NCI-H510A (cell line): Measurements from ENCODE around the gene CARMIL3.

ENCODE experiments used
- DNase-seq: peaks from one replicate; lab custom pipeline; 2025; lab: John Stamatoyannopoulos, UW

CARMIL3 gene

DNA sequence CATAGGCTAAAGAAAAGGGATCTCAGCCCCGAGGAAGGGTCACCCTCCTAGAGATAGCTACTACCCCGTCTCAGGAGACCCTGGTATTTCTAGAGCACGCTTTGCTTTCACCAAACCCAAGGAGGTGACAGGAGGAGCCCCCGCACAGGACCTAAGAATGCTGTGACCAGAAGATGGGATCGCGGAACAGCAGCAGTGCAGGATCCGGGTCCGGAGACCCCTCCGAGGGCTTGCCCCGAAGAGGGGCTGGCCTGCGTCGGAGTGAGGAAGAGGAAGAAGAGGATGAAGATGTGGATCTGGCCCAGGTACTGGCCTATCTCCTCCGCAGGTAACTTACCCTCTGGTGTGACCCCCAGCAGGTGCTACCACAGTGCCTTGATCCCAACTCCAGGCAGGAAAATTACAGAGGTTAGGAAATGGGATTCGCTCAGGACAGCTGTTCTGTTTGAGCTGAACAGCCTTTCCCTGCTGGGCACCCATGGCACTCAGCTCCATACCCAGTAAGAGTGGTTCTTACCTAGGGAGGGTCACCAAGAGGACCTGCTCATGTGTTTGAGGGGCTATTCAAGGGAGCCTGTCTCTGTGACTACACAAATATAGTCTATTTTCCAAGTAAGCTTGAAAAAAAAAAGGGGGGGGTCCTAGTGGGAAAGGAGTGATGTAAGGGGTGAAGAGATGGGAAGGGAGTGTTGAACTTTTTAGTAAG lies 63.8 kb downstream of the CARMIL3 start:
- DNase-seq = no peak

GRCh38 chr14:24116128-24116814 lies 64.5 kb downstream of the CARMIL3 start:
- no peak for DNase-seq

DNA sequence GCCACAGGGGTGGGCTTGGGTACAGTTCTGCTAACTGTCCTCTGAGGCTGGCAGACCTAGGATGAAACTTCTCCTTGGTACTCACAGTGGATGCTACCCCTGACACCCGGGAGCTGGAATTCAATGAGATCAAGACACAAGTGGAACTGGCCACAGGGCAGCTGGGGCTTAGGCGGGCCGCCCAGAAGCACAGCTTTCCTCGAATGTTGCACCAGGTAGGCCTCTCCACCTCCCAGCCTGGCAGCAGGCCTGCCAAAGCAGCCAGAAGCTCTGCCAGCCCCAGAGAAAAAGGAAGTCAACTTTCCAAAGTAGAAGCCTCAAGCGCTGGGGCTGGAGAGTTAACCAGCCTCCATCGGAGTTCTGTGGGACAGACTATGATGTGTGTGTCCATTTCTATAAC lies 65.4 kb downstream of the CARMIL3 start:
- no peak for DNase-seq
